NB4 (cell line): Measurements from ENCODE around the gene SMOC2.

ENCODE experiments used
- DNase-seq: peaks from one replicate; pipeline ENCODE4 v3.0.0; 2010; ENCODE audit warnings: low read depth
- H3K4me3 ChIP-seq: one replicate; pipeline ENCODE4 v1.5.1; 2011; ENCODE audit warnings: mild to moderate bottlenecking, low read depth, low read length, moderate library complexity
- CTCF ChIP-seq: IDR thresholded peaks from one replicate; pipeline ENCODE4 v1.5.1; 2012; ENCODE audit warnings: low read depth, low read length
- MAX ChIP-seq: IDR thresholded peaks from 2 replicates; pipeline ENCODE4 v1.6.1; 2011; ENCODE audit warnings: low read depth, low read length
- MYC ChIP-seq: IDR thresholded peaks from 2 replicates; pipeline ENCODE4 v1.6.1; 2011; ENCODE audit warnings: low read depth, low read length
- POLR2A ChIP-seq: IDR thresholded peaks from 2 replicates; pipeline ENCODE4 v1.6.1; 2011; ENCODE audit warnings: mild to moderate bottlenecking; ENCODE audit not compliant: insufficient read length; ENCODE audit errors: extremely low read depth

The SMOC2 gene

GRCh38 chr6:168408504-168409136 lies 32.4 kb upstream of the SMOC2 start:
- H3K4me3 ChIP-seq, result no peak overlapping the region
- DNase-seq, result no peak
- TF ChIP-seq MYC (no peak), MAX (no peak), POLR2A (no peak), CTCF (no peak)

- no peak for DNase-seq
- TF ChIP-seq MAX, result no peak
- no peak for TF ChIP-seq MYC
- TF ChIP-seq POLR2A, result no peak
- TF ChIP-seq CTCF, result no peak
- H3K4me3 ChIP-seq, result no peak overlapping the region
Measured at GRCh38 chr6:168410035-168410434, 30.9 kb upstream of the SMOC2 start.

GRCh38 chr6:168410554-168411011 lies 30.4 kb upstream of the SMOC2 start:
- H3K4me3 ChIP-seq, result no peak overlapping the region
- no peak for DNase-seq
- TF ChIP-seq CTCF (no peak), MYC (no peak), MAX (no peak)

GRCh38 chr6:168411130-168411529 lies 29.9 kb upstream of the SMOC2 start:
- no peak for DNase-seq
- no peak overlapping the region for H3K4me3 ChIP-seq
- no peak for TF ChIP-seq CTCF
- no peak for TF ChIP-seq MAX
- TF ChIP-seq POLR2A, result no peak
- TF ChIP-seq MYC, result no peak

- H3K4me3 ChIP-seq, result no peak overlapping the region
- no peak for DNase-seq
- TF ChIP-seq POLR2A (no peak), MAX (no peak), MYC (no peak), CTCF (no peak)
Measured at GRCh38 chr6:168411793-168412192, 29.2 kb upstream of the SMOC2 start.
